Liver (tissue), 9 donors: ENCODE measurements around the gene RAD51B. TPM values are rescaled to one million over a fixed set of nuclear protein-coding genes. Genes with fewer than 3 reads are reported as not detected.

Experiments
- DNase-seq: peaks from one replicate; pipeline ENCODE4 v3.0.0-alpha.2; 2017; ENCODE audit warnings: low spot score
- H3K27ac ChIP-seq, 2 donors: one replicate each; pipeline ENCODE4 v1.7.0; 2013; ENCODE audit warnings: inconsistent platforms in 2 of 2, low read length in 2 of 2, control low read depth in 1 of 2, low read depth in 1 of 2, mild to moderate bottlenecking in 1 of 2
- H3K27me3 ChIP-seq, 4 donors: one replicate each; pipeline versions ENCODE4 v1.6.1 to v1.7.0; 2013; ENCODE audit warnings: low read length in 3 of 4, inconsistent platforms in 1 of 4, mild to moderate bottlenecking in 1 of 4, moderate library complexity in 1 of 4; ENCODE audit not compliant: control insufficient read depth in 4 of 4, insufficient read depth in 4 of 4
- H3K36me3 ChIP-seq, 4 donors: one replicate each; pipeline versions ENCODE4 v1.6.1 to v1.7.0; 2013; ENCODE audit warnings: low read length in 3 of 4, mild to moderate bottlenecking in 3 of 4, low read depth in 1 of 4, moderate library complexity in 1 of 4; ENCODE audit not compliant: control insufficient read depth in 4 of 4, insufficient read depth in 3 of 4
- H3K4me1 ChIP-seq, 4 donors: one replicate each; pipeline versions ENCODE4 v1.6.1 to v1.7.0; 2013; ENCODE audit warnings: low read length in 3 of 4, mild to moderate bottlenecking in 3 of 4, moderate library complexity in 1 of 4; ENCODE audit not compliant: control insufficient read depth in 4 of 4, insufficient read depth in 4 of 4
- H3K4me3 ChIP-seq, 3 donors: one replicate each; pipeline versions ENCODE4 v1.6.1 to v1.7.0; 2013; ENCODE audit warnings: low read length in 3 of 3, control low read depth in 1 of 3, low read depth in 1 of 3, mild to moderate bottlenecking in 1 of 3
- H3K9ac ChIP-seq, 2 donors: one replicate each; pipeline ENCODE4 v1.7.0; 2013; ENCODE audit warnings: low read length in 2 of 2, mild to moderate bottlenecking in 2 of 2, moderate library complexity in 2 of 2, control low read depth in 1 of 2, low read depth in 1 of 2
- H3K9me3 ChIP-seq, 4 donors: one replicate each; pipeline versions ENCODE4 v1.6.1 to v1.7.0; 2013; ENCODE audit warnings: low read length in 3 of 4; ENCODE audit not compliant: control insufficient read depth in 4 of 4
- ATF3 ChIP-seq: IDR thresholded peaks from 2 replicates; pipeline ENCODE4 v1.6.1; 2016; ENCODE audit warnings: antibody characterized with exemption
- CTCF ChIP-seq: fragments of 150-350 bp; IDR thresholded peaks from 2 replicates; pipeline ENCODE4 v1.5.1; 2017; ENCODE audit warnings: improper control_type of control experiment, low read depth, low read length; ENCODE audit not compliant: missing input control
- EGR1 ChIP-seq, 2 donors: IDR thresholded peaks; 2 replicates each; pipeline ENCODE4 v1.6.1; 2016 to 2018; ENCODE audit warnings: antibody characterized with exemption in 2 of 2, low read depth in 2 of 2
- FOXA1 ChIP-seq: IDR thresholded peaks from 2 replicates; pipeline ENCODE4 v1.6.1; 2016; ENCODE audit warnings: antibody characterized with exemption
- FOXA2 ChIP-seq: IDR thresholded peaks from 2 replicates; pipeline ENCODE4 v1.6.1; 2016; ENCODE audit warnings: antibody characterized with exemption
- GABPA ChIP-seq, 2 donors: IDR thresholded peaks in 1 of 2; conservative IDR thresholded peaks in 1 of 2; 2 replicates each; pipeline ENCODE4 v1.6.1; 2016; ENCODE audit warnings: antibody characterized with exemption in 2 of 2, mild to moderate bottlenecking in 1 of 2, moderate library complexity in 1 of 2
- HNF4A ChIP-seq, 2 donors: conservative IDR thresholded peaks; 2 replicates each; pipeline ENCODE4 v1.6.1; 2016; ENCODE audit warnings: antibody characterized with exemption in 2 of 2, mild to moderate bottlenecking in 2 of 2
- HNF4G ChIP-seq: IDR thresholded peaks from 2 replicates; pipeline ENCODE4 v1.6.1; 2016; ENCODE audit warnings: antibody characterized with exemption
- JUND ChIP-seq, 2 donors: IDR thresholded peaks; 2 replicates each; pipeline ENCODE4 v1.6.1; 2016; ENCODE audit warnings: antibody characterized with exemption in 2 of 2
- MAX ChIP-seq: IDR thresholded peaks from 2 replicates; pipeline ENCODE4 v1.6.1; 2016; ENCODE audit warnings: antibody characterized with exemption
- NR2F2 ChIP-seq: IDR thresholded peaks from 2 replicates; pipeline ENCODE4 v1.6.1; 2016; ENCODE audit warnings: antibody characterized with exemption
- RAD21 ChIP-seq, 2 donors: IDR thresholded peaks; 2 replicates each; pipeline ENCODE4 v1.6.1; 2016; ENCODE audit warnings: antibody characterized with exemption in 2 of 2, mild to moderate bottlenecking in 2 of 2
- REST ChIP-seq: IDR thresholded peaks from 2 replicates; pipeline ENCODE4 v1.6.1; 2016; ENCODE audit warnings: antibody characterized with exemption, mild to moderate bottlenecking
- RXRA ChIP-seq, 2 donors: IDR thresholded peaks; 2 replicates each; pipeline ENCODE4 v1.6.1; 2017 to 2018; ENCODE audit warnings: antibody characterized with exemption in 2 of 2, mild to moderate bottlenecking in 1 of 2
- SP1 ChIP-seq: IDR thresholded peaks from 2 replicates; pipeline ENCODE4 v1.6.1; 2018; ENCODE audit warnings: antibody characterized with exemption, mild to moderate bottlenecking
- TAF1 ChIP-seq: conservative IDR thresholded peaks from 2 replicates; pipeline ENCODE4 v1.6.1; 2016; ENCODE audit warnings: antibody characterized with exemption, mild to moderate bottlenecking
- YY1 ChIP-seq: IDR thresholded peaks from 2 replicates; pipeline ENCODE4 v1.6.1; 2016; ENCODE audit warnings: antibody characterized with exemption, mild to moderate bottlenecking
- ZBTB33 ChIP-seq: IDR thresholded peaks from 2 replicates; pipeline ENCODE4 v1.6.1; 2016; ENCODE audit warnings: antibody characterized with exemption
- WGBS: extraction: QIAGEN DNeasy Blood & Tissue Kit; methylation state at CpG from one replicate; pipeline ENCODE4 v1.1.7; 2013; 5-methylcytosine and 5-hydroxymethylcytosine counted together
- polyA plus RNA-seq, 2 donors: library from polyadenylated mRNA; stranded (reverse) in 1 of 2; unstranded in 1 of 2; fragments of 200-250 nt in 1 of 2; fragments of >200 nt in 1 of 2; fragmentation: Nextera tagmentation in 1 of 2; extraction: Ambion mirVana in 1 of 2; gene quantifications; one replicate each; pipeline versions ENCODE4 v1.2.1 to v1.2.3, GENCODE V29; 2013 to 2015
- total RNA-seq, 2 donors: library from RNA; depleted of rRNA; stranded (reverse); fragments of >200 nt; gene quantifications; one replicate each; pipeline ENCODE4 v1.2.3, GENCODE V29; 2014
- donor health status: healthy.
- donor health status: healthy.
- donor health status: healthy.
- donor health status: healthy.
- donor health status: healthy.

The RAD51B gene
- total and polyA plus RNA-seq, 4 donors: 0.81 to 12.9 (median 2.4) TPM

- Histone ChIP-seq H3K36me3 (no peaks in the 10 kb centered on the region), H3K4me1 (peaks cover 7 to 32% (median 24%) of the 10 kb centered on the region in 4 donors), H3K9ac (no peak overlapping the region), H3K4me3 (no peak overlapping the region), H3K27ac (peak overlapping the region in 1 of 2 donors; percentile 60), H3K27me3 (no peaks in the 10 kb centered on the region), H3K9me3 (no peaks in the 10 kb centered on the region)
- WGBS: 83% methylated on average over 4 of the region's 4 CpGs
- DNase-seq: no peak
- TF ChIP-seq YY1: no peak
- no peak for TF ChIP-seq HNF4A (conservative IDR thresholded peaks at IDR 0.05)
- no peak for TF ChIP-seq NR2F2
- no peak for TF ChIP-seq FOXA2
- TF ChIP-seq HNF4G: no peak
- no peak for TF ChIP-seq FOXA1
- no peak for TF ChIP-seq REST
- no peak for TF ChIP-seq RAD21 (IDR thresholded peaks at IDR 0.05)
These were observed 343.3 kb downstream of the RAD51B start for GRCh38 chr14:68162887-68163286.

GRCh38 chr14:68164711-68165113 is 345.1 kb downstream of the RAD51B start:
- H3K9me3 ChIP-seq: no peaks in the 10 kb centered on the region
- DNase-seq: no peak
- WGBS: 14% methylated on average over 1 of the region's 1 CpG
- H3K36me3 ChIP-seq: no peaks in the 10 kb centered on the region
- H3K9ac ChIP-seq: peak overlapping the region in 1 of 2 donors; percentile 80
- H3K4me3 ChIP-seq: no peak overlapping the region
- peaks cover 6 to 35% (median 20%) of the 10 kb centered on the region in 4 donors for H3K4me1 ChIP-seq
- no peaks in the 10 kb centered on the region for H3K27me3 ChIP-seq
- peak overlapping the region; percentile 92 to 94 for H3K27ac ChIP-seq
- TF ChIP-seq JUND (IDR thresholded peaks at IDR 0.05) (peak in 1 of 2 donors; percentile 90), CTCF (no peak), ZBTB33 (peak; percentile 70), REST (peak; percentile 69), MAX (peak; percentile 72), FOXA1 (peak; percentile 96), TAF1 (no peak), RAD21 (IDR thresholded peaks at IDR 0.05) (peak; percentile 65 to 68), HNF4A (conservative IDR thresholded peaks at IDR 0.05) (peak; percentile 74 to 87), EGR1 (IDR thresholded peaks at IDR 0.05; ENCODE audit: low read depth in 2 of 2) (peak in 1 of 2 donors; percentile 63), RXRA (IDR thresholded peaks at IDR 0.05) (peak; percentile 70 to 93), SP1 (peak; percentile 87), HNF4G (peak; percentile 48), YY1 (peak; percentile 92), NR2F2 (no peak), ATF3 (peak; percentile 16), GABPA (IDR thresholded peaks at IDR 0.05 in 1 of 2, conservative IDR thresholded peaks at IDR 0.05 in 1 of 2) (no peak), FOXA2 (peak; percentile 99)
